NCI-H2107 (cell line): Measurements from ENCODE around the gene ALPK1.
"Not testable (repeated sequence)": the region's sequence is repeated elsewhere in the genome, so short reads cannot be mapped to it uniquely, and the experiment has no call there.

ENCODE experiments used
- DNase-seq: peaks from one replicate; lab custom pipeline; 2025; lab: John Stamatoyannopoulos, UW

Gene ALPK1

GRCh38 chr4:112378858-112379257 is 81.7 kb downstream of the ALPK1 start:
- no peak for DNase-seq

- no peak for DNase-seq
These were observed 82.1 kb downstream of the ALPK1 start for GRCh38 chr4:112379306-112379705.

GRCh38 chr4:112381996-112382692 is 85.0 kb downstream of the ALPK1 start:
- peak; percentile 1 for DNase-seq

- no peak for DNase-seq
These were observed 88.9 kb downstream of the ALPK1 start for GRCh38 chr4:112386071-112386470.

- no peak for DNase-seq
These were observed 104.9 kb downstream of the ALPK1 start for GRCh38 chr4:112402098-112402497.

GRCh38 chr4:112403101-112403945 is 106.2 kb downstream of the ALPK1 start:
- DNase-seq = no peak

GRCh38 chr4:112410364-112410763 is 113.2 kb downstream of the ALPK1 start:
- peak; percentile 2 for DNase-seq

GRCh38 chr4:112410804-112411203 is 113.6 kb downstream of the ALPK1 start:
- DNase-seq = no peak

- DNase-seq = no peak
These were observed 114.8 kb downstream of the ALPK1 start for GRCh38 chr4:112411781-112412550.

- no peak for DNase-seq
These were observed 119.3 kb downstream of the ALPK1 start for GRCh38 chr4:112416464-112416863.

- no peak for DNase-seq
These were observed 120.9 kb downstream of the ALPK1 start for GRCh38 chr4:112418092-112418491.

GRCh38 chr4:112421911-112422310 is 124.7 kb downstream of the ALPK1 start:
- DNase-seq = no peak

- DNase-seq = no peak
These were observed 125.5 kb downstream of the ALPK1 start for GRCh38 chr4:112422644-112423043.

- DNase-seq = no peak
These were observed 126.4 kb downstream of the ALPK1 start for GRCh38 chr4:112423591-112423990.

- no peak for DNase-seq
These were observed 128.7 kb downstream of the ALPK1 start for GRCh38 chr4:112425823-112426222.

- DNase-seq = no peak
These were observed 129.2 kb downstream of the ALPK1 start for GRCh38 chr4:112426416-112426815.

- DNase-seq = no peak
These were observed 134.0 kb downstream of the ALPK1 start for GRCh38 chr4:112431158-112431557.

- no peak for DNase-seq
These were observed 139.8 kb downstream of the ALPK1 start for GRCh38 chr4:112436987-112437386.

- not testable (repeated sequence) for DNase-seq
These were observed 145.1 kb downstream of the ALPK1 start for GRCh38 chr4:112442226-112442625.

- no peak for DNase-seq
These were observed 151.3 kb downstream of the ALPK1 start for GRCh38 chr4:112448306-112449132.

- DNase-seq = no peak
These were observed 152.5 kb downstream of the ALPK1 start for GRCh38 chr4:112449708-112450107.

GRCh38 chr4:112451104-112451503 is 153.9 kb downstream of the ALPK1 start:
- DNase-seq = no peak
